ENCODE measurements around the gene C1QTNF2.
A peak's percentile ranks its signal among the peaks of the same experiment; 100 is the strongest.

Gene C1QTNF2

DNA sequence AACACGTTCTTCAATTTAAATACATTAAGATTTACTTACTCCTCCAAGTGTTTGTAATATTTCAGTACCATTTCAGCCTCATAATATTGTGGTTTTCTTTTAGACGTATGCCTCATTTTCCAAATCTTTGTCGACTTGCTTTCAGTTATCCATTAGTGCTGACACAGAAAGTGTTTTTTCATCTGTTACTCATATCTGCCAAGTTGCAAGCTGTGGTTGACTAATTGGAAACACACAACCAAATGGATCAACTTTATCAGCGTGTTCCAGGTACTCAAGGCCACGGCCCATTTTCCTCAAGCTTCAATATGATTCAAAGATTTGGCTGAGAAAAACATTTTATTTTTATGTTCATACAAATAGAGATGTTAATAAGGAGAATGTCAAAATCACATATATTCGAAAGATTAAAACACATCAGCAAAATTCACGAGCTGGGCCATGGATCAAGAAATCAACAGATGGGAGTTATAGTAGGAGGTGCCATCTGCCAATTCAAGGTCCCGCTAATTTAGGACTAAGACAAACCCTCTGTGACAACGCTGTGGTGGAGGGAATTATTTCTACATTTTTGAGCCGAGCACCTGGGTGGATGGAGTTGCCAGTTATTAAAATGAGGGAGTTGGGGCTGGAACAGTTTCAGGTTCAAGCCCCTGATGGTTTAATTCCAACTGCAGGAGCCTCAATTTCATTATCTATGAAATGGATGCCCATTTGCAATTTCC is 30.9 kb downstream of the C1QTNF2 start:
- no peak for DNase-seq

DNA sequence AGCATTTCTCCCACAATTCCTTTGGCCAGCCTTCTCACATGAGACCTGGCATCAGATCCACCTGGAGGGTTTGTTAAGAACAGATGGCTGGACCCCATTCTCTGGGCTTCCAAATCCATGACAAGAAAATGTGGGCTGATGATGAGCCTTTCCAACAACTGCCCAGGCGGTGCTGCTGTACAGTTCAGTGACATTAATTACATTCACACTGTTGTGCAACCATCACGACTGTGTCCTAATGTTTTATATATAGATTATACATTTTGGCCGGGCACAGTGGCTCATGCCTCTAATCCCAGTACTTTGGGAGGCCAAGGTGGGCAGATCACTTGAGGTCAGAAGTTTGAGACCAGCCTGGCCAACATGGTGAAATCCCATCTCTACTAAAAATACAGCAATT is 35.7 kb downstream of the C1QTNF2 start:
- DNase-seq, result peak; percentile 9

DNA sequence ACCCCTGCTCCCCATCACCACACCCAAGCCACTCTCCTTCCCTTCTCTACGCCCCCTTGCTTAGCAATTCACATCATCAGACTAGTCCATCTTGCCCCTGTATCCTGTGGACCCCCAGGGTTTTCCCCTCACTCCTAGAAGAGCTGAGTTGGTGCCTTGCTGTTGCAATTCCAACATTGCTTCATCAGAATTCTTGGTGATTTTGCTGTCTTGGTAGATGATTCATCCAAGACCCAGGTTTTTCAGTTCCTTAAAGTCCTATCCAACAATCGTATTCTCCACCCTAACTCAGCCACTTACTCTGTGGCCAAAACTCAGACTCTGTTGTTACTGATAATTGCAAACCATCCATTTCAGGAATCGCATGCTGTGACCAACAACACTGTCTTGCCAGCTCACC is 36.7 kb downstream of the C1QTNF2 start:
- peak; percentile 13 for DNase-seq

DNA sequence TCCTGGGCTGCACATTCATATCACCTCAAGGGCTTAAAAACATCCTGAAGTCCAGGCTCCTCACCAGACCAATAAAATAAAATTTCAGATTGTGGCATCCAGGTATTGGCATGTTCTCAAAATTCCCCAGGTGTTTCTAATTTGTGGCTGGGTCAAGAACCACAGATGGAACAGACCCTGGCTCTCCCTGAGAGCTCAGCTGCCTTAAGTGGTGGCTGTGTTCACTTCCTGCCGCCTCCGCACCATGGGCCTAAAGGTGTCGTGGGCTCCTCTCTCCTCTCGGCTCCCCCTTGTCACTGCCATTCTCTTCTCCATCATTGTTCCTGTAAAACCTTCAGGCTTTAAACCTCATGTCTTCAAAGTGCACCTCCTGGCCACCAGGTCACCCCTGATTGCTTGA is 40.2 kb downstream of the C1QTNF2 start:
- no peak for DNase-seq

DNA sequence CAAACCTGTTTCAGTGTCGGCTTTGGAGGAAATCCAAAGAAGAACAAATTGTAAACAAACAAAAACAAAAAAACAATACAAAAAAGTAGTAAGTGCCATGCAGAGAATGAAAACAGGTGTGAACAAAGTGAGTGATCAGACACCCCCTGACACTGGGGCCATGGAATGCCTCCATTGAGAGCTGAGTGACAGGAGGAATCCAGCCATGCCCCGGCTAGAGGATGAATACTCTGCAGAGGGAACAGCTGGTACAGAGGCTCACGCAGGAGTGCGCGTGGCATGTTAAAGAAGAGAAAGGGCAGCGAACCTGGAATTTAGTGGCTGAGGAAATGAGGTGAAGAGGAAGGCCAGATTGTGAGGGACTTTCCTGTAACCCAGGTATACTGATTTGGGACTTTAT is 42.6 kb downstream of the C1QTNF2 start:
- no peak for DNase-seq

DNA sequence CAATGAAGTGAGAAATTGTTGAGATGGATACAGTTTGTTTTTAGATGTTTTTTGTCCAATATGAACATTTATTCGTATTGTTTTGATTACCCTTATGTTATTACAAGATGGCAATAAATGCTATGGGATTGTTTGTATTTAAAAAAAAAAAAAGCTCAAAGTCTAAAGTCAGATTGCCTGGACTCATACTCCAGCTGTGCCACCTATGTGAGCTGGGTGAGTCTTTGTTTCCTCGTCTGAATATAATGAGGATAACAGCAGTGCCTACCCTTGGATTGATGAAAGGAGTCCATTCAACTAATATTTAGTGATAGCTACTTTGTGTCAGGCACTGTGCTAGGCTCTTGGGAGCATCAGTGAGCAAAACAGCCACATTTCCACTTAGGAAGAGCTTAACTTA is 43.4 kb downstream of the C1QTNF2 start:
- DNase-seq, result no peak

DNA sequence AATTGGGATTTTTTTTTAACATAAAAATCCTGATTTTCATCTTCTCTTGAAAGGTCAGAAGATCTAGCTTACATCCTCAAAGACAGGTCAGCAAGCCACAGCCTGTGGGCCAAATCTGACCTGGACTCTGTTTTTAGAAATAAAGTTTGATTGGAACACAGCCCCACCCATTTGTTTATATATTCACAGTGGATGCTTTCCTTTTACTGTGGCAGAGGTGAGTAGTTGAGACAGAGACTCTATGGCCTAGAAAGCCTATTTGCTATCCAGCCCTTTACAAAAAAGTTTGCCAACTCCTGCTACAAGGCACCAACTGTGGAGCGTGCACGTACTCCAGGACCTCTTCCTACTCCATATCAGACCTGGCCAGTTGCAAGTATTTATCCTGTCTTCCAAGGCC is 44.7 kb downstream of the C1QTNF2 start:
- no peak for DNase-seq

DNA sequence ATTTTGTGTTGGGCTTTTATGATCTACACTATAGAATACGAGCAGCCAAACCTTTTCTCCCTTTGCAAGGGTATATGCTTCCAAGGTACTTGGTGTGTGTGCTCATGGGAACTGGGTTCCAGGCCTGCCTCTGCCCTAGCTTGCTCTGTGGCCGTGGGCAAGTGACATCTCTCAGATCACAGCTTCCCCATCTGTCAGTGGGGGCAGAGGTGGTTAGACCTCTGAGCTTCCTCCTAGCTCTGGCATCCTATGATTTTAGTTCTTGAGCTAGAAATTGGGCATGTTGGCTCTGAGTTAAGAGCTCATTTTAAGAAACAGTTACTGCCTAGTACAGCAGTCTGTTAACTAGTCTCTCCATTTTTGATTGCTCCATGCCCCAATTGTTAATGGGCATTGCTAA is 45.5 kb downstream of the C1QTNF2 start:
- DNase-seq, result no peak

DNA sequence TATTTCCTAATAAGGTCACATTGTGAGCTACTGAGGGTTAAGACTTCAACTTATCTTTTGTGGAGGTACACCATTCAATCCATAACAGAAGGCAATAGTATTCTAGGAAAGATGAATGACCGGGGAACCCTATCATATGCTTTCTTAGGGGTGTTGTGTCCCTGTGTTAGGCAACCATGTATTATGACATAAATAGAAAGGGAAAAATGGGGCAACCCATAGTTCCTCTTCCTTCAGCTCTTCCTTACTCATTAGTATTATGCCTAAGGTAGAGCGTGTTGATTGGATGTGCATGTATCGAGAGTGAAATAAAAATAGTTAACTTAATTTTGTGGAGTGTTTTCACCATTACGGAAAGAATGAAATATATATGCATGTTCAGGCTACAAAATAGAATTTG is 52.0 kb downstream of the C1QTNF2 start:
- no peak for DNase-seq

DNA sequence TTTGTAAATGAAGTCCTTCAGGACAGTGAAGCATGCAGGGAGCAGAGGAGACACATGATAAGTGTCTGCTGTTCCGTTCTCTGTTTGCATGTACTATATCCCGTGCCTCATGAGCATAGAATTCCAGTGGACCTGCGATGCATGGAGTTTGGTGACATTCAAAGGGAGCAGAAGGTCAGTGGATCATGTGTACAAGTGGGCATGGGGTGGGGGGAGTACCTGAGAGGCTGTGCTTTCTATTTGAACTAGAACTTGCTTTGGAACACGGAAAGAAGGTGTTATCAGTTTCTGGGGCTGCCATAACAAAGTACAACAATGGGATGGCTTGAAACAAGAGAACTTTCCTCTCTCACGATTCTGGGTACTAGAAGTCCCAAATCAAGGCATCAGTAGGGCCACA is 53.0 kb downstream of the C1QTNF2 start:
- no peak for DNase-seq

DNA sequence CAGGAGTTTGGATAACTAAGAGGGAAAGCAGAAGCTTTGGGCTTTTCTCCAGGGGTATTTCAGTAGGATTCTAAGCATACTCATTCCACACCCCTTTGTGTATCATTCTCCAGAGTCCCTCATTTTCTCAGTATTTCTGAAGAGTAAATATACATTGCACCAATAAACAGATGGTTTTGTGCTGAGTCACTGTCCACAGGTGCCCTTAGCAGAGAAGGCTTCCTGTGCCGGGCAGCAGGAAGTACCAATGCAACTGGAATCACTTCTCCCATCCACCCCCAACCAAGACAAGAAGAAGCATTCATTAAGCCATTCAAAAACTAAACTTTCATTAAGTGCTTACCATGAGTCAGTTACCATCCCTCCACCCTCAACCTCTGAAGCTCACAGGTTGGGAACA is 54.5 kb downstream of the C1QTNF2 start:
- no peak for DNase-seq

DNA sequence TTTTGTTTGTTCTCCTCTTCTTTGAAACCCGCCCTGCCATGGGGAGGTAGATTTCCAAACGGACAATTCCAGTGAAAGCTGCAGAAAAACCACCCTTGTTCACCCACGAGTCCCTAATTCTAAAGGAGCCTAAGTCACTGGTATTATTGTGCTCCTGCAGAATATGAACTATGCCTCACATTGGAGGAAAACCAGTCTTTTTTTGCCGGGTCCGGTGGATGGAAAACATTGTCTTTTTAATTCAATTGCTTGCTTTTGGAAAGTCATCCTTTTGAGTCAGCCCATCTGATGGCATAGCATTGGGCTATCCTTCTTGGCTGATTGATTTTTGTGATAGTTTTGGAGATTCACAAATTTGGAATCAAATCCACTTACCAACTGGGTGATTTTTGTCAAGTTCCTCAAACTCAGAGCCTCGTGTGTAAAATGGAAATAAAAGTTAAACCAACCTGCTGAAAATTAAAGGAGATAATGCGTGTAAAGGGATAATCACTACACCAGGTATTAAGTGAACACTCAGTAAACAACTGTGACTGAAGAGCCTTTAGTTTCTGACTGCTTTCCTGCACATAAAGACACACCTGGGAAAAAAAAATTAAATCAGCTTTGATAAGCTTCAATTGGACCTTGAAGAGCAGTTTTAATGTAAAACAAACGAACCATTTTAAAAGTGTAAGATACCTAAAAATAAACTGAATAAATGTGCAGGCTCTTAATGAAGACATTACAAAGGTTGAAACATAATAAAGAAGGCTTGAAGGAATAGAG is 57.3 kb downstream of the C1QTNF2 start:
- DNase-seq, result no peak

DNA sequence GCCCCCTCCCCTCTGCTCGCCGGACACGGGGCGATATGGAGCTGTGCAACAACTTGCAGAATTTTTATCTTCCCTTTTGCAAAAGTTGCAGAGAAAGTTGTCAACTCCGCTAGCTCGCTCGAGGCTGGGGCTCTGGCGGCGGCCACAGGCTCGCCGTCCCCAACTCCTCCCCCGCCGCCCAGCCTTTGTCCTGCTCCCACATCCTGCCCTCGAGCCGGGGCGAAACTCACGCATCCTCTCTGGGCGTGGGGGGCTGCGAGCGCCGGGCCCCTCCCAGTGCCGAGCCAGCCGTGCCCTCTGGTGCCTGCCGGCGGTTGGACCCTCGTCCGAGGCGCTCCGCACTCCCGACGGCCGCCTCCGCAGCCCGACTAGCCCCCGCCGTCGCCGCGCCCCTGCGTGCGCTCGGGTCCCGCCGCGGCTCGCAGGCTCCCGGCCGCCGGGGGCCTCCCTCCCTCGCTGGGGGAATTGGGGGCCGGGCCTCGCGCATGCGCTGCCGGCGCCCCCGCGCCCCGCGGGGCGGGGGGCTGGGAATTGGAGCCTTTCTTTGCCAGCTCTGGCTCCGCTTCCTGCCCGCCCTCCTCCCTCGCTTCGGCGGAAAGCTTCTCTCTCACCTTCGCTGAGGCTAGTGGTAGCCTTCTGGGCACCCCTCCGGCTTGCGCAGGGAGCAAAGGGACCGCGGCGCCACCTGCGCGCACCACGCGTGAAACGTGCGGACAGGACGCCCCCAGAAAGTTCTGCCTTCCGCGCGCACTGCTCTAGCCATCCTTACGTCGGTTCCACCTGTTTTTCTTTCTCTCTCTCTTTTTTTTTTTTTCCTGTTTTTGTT is 58.1 kb downstream of the C1QTNF2 start, which contains the start of gene CCNJL:
CCNJL (minus strand) TSS at position 431 of the 826 bp plus-strand sequence. CDS start 641 bp downstream, outside the sequence.
- no peak for DNase-seq

DNA sequence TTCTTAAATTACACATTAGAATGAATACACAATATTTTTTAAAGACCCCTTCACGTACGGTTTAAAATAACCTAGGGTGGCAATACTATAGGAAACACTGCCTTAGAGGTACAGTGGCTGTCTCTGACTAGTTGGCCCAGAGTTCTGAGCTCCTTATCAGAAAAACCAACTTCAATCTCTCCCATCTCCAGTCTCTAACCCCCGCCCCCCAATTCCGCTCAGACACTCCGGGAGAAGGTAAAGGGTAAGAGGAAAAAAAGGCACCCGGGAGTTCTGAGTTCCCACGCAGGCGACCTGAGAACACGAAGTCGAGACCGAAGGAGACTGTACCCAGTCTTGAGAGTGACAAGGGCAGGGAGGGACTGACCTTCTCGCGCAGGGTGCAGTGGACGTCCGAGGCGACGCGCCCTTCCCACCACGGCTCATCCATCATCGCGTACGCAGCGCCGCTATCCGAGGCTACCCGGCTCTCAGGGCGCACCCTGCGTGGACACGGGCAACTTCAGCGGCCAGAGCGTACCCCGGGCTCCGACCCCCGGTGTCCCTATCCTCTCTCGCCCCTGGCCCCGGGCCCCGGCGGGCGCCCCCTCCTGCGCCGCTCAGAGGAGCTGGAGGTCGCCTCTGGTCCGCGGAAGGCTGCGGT is 58.8 kb downstream of the C1QTNF2 start:
- DNase-seq, result no peak

DNA sequence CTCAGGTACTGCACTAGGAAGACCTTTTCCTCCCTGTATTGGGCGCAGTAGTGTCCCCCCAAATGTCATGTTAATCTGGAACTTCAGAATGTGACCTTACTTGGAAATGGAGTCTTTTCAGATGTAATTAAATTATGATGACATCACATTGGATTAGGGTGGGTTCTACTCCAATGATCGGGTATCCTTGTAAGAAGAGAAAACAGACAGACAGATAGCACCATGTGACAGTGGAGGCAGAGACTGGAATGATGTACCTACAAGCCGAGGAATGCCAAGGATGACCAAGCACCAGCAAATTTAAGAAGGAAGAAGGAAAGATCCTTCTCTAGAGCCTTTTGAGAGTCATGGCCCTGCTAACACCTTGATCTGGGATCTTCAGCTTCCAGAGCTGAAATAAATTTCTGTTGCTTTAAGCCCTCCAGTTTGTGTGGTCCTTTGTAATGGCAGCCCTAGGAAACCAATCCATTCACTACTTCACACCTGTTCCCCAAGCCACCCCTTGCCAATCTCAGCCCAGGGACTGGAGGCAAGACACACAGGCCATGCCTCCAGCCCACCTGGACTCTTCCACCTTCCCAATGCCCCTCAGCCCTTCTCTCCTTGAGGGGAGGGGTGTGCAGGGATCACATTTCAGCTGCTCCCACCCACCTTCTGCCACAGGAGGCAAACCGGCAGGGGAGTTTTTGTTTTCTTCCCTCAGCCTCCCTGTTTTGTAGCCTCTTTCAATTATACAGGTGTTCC is 59.7 kb downstream of the C1QTNF2 start:
- no peak for DNase-seq

DNA sequence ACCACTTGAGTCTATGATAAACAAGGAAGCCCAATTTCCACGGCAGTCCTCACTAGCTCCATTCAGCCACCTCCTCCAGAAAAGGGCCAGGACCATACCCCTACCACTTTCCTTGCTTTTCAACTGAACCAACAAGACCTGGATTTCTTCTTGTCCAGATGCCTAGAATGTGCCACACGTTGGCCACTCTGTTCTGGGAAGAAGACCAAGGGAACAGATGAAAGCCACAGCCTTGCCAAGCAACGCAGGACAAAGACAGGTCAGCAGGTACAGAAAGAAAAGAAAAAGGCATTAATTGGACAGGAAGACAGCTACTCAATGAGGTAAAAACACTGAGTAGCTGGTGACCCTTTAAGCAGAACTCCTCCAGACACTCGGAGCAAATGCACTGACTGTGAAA is 60.3 kb downstream of the C1QTNF2 start:
- DNase-seq, result no peak

DNA sequence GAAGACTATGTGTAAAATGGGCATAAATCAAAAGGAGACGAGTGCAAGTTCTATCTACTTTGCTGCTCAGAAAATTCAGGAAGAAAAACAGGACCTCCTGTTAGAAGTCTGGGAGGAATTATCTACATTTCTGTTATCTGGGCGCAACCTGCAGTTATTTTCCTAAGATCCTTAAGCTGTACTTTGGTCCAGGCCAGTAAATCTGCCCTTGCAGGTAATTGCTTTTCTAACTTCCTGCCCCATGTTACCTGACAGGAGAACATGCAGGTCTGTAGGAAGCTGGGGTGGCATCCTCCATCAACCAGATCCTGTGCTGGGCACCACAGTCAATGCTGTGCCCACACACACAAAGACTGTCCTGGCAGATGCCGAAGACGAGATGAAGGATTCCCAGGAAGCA is 63.7 kb downstream of the C1QTNF2 start:
- DNase-seq, result no peak

DNA sequence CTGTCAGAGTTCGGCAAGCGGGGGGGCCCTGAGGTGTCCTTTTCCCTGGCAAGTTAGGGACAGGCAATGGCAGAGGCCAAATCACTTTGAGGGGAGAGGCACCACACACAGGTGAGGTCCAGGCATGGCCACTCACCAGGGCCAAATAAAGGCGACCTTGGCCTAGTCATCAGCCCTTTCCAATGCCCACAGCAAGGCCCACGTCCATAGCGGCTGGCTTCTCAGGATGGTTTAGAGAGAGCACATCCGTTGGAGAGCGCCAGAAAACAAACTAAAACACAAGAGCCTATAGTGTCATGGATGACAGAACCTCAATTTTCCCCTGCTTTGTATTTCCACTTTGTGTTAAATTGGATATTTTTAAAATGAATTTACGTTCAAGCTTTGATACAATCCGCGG is 65.1 kb downstream of the C1QTNF2 start:
- no peak for DNase-seq

DNA sequence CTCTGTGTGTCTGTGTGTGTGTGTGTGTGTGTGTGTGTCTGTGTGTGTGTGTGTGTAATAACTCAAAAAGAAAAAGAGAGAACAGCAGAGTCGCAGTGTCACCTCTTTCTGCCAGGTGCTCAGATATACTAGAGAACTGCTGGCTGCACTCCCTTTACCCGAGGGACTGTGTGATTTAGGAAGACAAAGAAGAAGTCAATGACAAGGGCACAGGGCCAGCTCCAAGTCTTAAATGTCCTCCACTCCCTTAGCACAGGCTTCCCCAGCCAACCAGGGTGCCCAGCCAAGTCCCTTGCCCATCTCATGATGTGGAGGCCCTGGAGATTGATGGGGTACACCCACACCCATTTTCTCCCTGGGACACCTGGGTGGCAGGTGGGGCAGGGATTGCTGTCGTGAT is 66.7 kb downstream of the C1QTNF2 start:
- no peak for DNase-seq

DNA sequence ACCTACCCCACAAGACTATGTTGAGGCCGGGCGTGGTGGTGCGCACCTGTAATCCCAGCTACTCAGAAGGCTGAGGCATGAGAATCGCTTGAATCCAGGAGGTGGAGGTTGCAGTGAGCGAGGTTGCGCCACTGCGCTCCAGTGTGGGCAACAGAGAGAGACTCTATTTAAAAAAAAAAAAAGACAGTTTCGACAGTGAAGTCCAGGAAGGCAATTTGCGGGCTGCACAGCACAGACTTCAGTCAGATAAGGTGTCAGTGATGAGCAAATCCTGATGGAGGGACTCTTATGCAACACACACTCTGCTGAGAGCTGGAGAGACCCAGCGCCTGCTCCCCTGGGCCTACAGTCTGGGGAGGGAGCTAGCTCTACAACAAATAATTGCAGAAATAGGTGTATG is 72.2 kb downstream of the C1QTNF2 start:
- DNase-seq, result no peak

DNA sequence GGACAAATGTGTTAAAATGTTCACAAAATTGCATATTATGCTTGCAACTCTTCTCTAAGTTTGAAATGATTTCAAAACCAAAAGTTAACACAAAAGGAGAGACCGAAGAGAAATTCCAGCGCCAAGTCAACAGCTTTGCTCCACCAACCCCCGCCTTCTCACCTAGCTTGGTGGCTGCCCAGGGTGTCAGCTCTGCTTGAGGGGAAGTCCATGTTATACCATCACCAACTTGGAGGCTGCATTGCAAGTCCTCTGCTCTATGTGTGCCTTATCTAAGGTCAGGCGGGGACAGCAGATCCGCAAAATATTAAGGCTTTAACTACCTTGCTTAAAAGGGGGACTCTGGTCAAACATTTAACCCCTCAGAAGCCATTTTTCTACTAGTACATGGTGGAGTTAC is 72.7 kb downstream of the C1QTNF2 start:
- no peak for DNase-seq
